Loucy (cell line): ENCODE data around the gene DNAJC8.

Source experiments
- CTCF ChIP-seq: fragments of 200-600 bp; sonication (generic); conservative IDR thresholded peaks from 2 replicates; pipeline ENCODE4 v1.5.1; 2014; ENCODE audit warnings: mild to moderate bottlenecking, antibody characterized with exemption, low read length
- EZH2phosphoT487 ChIP-seq: fragments of 200-600 bp; IDR thresholded peaks from 2 replicates; pipeline ENCODE4 v1.6.1; 2018; ENCODE audit warnings: antibody characterized with exemption, mild to moderate bottlenecking, moderate library complexity, borderline replicate concordance

DNA sequence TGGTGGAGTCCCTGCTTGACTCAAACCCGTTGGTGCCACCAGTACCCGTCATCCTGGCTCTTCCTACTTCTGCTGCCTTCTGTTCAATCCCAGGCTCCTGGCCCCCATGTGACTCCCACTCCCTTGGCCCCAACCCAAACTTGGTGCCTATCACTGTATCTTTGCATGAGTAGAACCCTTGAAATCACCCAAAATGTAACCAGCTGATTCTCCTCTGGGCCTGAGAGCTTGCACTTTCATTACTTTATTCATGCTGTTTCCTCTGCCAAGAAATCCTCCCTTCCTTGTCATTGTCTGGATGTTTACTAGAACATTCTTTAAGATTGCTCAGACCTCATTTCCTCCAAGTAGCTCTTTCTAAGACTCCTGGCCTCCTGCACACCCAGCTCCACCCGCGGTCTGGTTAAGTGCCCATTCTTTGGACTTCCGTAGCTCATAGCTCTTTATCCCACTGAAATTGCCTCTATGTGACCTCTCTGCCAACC, 72.0 kb downstream of the DNAJC8 start:
- TF ChIP-seq CTCF (no peak), EZH2phosphoT487 (no peak)
